ENCODE measurements around the gene JAKMIP1.

Gene JAKMIP1

DNA sequence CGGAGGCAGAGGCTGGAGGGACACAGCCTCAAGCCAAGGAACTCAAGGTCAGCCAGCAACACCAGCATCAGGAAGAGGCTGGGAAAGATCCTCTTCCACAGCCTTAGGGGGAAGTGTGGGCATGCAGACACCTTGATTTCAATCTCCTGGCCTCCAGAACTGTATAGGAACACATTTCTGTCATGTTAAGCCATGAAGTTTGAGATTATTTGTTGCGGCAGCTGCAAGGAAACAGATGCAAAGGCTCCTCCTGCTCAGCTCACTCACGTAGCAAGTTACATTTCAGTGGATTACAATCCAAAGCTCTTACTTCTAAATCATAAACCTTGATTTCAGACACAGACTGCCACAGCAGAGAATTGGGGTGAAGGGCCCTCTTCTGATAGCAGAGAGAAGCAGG is 113.5 kb downstream of the JAKMIP1 start:
- no peak for DNase-seq

DNA sequence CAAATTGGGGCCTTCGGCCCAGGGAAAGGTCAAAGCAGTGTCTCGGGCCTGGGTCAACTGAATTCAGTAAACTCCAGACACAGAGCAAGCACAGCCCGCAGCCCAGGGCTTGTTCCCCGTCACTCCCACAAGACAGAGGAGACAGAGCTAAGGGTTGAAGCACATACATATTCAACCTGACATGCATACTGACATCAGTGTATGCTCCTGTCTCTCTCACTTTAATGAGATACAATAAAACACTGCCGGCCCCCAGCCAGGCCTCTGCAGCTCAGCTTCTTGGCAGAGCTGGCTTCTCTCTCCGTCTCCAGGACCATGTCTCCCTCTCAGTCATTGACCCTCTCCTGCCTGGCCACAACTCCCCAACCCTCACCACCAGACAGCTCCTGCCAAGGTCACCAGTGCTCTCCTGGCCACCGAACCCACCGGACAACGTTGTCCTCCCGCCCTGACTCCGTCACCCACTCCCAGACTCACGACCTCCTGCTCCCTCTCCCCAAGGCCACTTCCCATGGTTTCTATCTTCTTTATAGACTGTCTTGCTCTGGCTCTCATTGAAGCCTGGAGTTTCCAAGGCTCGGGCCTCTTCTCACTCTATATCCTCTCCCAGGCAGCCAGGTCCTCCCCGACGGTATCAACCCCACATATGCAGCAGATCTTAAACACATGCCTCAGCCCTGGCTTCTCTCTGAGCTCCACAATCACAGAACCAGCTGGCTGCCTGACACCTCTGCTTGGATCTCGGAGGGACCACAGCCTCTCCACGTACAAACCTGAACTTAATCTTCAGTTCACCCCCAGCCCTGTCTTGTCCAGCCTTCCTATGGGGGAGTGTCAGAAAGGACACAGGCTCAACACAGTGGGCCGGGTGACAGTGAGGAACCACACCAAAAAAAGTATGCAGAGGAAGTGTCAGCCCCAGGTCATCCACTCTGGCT is 114.4 kb downstream of the JAKMIP1 start:
- no peak for DNase-seq

DNA sequence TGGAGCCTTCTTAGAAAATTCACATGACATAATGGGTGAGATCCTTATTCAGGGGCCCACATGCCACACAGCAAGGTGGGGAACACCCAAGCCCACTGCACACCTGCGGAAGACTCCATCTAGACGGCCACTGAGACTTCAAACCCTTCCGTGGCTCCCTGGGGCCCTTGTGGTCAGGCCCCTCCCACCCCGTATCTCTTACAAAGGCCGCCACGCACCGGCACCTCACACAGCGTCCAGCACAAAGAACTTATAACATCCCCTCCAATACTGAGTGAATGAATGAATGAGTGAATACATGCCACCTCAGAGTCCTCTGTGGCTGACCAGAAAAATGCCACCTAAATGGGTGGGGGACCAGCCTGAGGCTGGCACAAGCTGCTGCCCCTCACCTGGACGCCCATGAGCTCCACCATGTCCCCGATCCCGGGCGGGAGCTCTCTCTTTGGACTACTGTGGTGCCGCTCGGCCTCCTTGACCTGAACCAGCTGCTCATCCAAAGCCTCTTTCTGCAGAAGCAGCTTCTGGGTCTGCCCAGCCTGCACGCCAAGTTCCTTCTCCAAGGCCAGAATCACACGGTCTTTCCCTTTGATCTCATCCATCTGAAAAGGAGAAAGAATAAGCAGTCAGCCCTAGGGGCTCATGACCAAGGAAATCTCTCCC is 115.2 kb downstream of the JAKMIP1 start:
- no peak for DNase-seq

DNA sequence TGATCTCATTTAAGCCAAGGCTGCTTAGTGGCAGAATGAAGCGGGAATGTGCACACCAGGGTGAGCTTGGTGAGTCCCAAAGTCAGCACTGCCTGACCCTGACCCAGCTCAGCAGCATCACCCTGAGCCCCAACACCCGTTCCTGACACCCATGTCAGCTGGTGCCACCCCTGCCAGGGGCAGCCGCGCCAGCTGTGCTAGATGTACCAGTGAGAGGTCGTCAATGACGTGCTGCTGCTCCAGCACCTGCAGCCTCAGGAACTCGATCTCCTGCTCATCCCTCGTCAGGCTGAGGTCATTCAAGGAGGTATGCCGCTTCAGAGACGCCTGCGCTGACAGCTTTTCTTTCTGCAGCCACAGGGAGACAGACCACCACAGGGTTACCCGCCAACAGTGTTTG is 120.4 kb downstream of the JAKMIP1 start:
- DNase-seq: no peak

DNA sequence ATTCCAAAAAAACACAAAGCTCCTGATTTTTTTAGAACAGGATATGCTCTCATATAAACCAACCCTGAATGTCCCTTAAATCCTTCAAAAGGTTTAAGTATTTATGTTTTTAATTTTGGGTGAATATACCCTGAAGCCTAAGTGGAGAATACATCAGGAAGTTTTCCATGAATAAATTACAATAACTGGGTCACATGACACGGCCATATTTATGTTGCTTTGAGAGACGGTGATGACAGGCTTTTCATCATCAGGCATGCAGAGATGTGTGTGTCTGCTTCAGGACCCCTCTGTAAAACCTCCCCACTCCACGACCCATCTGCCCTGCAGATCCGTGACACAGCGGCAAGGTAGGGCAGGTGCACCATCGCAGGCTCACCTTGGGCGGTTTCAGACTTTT is 121.8 kb downstream of the JAKMIP1 start:
- DNase-seq: no peak

DNA sequence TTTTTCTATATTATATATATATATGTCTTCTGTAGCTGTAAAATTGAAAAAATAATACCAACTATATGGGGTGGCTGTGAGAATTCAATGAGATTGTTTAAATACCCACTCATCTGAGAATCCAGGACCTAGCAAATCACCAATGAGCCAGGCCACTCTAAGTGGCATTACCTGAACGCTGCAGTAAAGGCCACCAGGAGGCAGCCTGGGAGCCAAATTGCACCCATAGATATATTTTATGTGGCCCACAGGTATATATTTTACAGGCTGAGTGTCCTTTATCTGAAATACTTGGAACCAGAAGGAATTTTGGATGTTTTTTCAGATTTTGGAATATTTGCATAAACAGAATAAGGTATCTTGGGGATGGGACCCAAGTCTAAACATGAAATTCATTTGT is 124.0 kb downstream of the JAKMIP1 start:
- DNase-seq: no peak

DNA sequence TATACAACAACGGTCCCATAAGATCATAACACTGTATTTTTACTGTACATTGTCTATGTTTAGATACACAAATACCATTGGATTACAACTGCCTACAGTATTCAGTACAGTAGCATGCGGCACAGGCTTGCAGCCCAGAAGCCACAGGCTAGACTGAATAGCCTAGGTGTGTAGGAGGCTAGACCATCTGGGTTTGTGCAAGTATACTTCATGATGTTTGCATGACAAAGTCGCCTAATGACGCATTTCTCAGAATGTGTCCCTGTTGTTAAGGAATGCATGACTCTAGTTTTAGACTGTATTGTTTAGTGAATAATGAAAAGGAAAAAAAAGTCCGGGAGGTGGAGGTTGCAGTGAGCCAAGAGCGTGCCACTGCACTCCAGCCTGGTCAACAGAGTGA is 125.6 kb downstream of the JAKMIP1 start:
- DNase-seq: no peak

DNA sequence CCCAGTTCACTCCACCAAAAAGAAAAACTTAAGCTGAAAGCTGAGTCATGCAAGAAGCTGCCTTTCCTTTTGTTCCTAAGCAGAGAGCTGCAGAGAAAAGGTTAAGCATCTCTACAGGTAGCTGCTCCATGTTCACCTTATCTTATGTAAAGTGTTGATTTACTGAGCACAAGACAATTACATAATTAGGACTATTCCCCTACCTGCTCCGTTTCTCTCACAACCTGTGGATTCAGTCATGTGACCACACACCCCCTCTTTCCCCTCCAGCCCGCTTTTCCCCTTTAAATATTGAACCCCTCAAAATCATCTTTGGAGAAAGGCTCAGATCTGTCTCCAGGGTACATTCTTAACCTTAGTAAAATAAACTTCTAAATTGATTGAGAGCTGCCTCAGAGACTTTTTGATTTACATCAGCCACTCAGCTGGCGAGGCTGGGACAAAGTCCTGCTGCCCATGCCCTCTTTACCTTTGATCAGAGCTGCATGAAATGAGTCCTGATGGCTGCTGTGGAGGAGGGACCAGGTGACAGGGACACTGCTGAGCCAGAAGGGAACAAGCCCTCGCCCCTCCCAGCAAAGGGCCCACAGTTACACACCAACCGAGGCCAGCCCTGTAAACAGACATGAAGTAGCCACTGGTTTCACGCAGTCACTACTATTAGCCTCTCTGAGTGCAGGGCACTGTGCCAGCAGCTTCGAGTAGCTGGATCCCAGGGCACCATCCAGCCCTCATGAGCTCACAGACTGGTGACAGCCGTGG is 128.2 kb downstream of the JAKMIP1 start:
- no peak for DNase-seq

DNA sequence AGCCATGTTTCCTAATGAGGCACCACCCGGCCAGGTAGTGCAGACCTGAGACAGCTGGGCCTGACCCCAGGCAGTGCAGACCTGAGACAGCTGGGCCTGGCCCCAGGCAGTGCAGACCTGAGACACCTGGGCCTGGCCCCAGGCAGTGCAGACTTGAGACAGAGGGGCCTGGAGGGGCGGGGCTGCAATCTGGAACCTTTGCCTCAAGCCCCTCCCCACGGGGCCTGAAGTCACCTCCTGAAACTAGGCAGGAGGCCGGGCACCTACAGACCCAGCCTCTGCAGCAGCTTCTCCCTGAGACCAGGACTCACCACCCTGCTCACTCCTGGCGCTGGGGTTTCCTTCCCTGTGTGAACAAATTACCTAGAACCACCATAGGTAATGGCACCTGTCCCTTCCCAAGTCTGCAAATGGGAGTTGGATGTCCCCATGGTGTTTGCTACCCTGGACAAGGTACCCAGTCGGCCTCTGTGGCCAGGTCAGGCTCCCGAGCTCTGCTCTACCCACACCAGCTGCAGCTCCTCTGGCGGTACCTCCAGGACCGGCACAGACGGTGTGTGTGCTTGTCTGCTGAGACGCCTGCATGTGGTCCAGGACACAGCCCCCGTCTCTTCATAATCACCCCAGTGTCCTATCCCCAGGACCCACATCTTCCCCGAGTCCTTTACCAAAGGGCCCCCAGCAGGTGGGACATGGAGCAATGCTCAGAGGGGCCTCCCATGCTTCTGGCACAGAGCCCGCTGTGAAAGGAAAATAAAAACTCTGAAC is 129.0 kb downstream of the JAKMIP1 start:
- DNase-seq: no peak

DNA sequence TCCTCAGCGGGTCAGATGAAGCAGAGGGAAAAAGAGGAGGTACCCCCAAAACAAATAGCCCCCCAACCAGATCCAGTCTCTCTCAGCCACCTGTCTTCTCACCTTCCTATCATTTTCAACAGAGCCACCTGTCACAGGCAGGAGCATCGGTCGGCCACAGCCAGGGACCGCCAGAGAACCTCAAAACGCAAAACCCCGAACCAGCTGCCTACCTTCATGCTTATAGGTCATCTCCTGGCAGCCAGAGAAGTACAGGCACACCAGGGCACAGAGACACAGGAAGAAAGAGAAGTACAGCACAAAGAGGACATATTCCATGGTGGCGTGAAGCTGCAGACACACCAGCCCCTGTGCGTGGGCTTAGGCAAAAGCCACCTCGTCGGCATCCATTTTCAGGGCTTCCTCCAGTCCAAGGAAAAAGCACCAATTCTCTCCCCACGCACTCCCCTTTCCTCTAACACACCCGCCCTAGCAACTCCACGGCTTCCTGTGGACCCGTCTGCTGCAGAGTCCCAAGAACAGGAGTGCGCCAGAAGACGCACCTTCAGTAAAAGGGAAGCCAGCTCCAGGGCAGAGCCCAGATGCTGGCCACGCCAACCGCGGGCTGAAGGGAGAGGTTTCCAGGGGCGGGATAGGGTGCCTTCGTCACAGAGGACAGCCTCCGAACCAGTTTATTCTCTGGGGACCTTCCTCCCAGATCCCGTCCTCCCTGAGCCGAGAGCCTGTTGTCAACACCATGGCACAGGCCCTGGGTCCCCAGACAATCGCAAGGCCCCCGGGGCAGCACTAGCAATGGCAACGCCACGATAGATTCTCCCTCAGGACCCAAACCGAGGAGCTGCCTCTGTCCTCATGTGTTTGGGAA is 130.3 kb downstream of the JAKMIP1 start:
- DNase-seq: no peak

DNA sequence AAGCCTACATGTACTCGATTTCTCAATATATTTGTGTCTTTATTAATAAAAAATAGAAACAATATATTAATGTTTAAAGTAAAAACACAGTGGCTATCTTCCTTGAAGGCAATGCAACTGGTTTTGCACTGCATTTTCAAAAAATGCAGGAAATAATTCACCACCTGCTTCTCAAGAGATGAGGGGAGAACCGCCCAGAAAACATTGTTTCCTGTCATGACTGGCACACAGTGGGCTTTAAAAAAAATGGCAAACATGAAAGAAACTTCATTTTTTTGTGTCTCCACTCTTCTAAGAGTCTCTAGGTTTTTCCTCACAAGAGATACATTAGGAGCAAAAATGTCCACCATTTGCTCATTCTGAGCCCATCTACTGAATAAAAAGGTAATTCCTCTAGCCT is 131.4 kb downstream of the JAKMIP1 start:
- DNase-seq: no peak

DNA sequence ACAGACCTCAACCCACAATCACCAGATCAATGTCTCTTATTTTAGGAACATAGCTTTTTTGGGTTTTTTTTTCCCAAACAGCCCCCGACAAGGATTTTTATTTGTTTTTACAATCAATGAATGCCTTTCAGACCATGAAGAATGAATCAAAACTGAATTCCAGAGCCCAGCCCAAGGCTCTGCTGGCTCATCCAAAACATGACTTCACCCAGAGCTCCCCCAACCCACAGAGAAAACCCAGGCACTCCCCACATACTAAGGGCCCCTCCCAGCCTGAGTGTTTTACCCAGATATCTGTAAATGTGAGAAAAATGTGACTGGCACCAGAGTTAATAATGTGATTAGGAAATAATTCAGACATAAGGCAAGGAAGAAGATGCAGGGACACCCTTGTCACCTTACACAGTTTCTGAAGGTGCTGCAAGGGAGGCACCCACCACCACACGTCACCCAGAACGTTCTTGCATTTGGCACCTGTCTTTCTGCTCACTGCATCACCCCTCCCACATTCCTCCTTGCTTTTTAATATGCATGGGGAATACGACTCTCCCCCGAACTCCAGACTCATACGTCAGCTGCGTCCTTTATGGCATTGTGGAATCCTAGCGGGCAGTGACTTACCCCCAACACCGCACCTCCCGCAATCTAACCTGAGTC is 134.3 kb downstream of the JAKMIP1 start:
- DNase-seq: no peak

DNA sequence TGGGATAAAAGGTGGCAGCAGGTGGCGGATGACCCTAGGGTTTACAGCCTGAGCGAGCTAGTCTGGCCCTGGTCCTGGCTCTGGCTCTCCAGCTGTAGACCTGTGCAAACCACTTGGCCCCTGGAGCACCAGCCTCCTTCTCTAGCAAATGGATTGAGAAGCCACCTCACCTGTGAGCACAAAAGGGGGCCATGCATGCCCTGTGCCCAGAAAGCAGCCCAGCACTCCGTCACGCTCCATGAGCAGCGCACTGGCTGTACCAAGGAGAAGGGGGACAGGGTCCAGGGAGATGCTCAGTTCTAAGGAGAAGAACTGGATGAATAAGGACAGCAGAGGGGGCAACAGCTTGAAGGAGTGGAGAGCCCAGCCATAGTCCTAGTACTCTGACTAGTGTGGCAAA is 135.2 kb downstream of the JAKMIP1 start:
- DNase-seq: no peak

DNA sequence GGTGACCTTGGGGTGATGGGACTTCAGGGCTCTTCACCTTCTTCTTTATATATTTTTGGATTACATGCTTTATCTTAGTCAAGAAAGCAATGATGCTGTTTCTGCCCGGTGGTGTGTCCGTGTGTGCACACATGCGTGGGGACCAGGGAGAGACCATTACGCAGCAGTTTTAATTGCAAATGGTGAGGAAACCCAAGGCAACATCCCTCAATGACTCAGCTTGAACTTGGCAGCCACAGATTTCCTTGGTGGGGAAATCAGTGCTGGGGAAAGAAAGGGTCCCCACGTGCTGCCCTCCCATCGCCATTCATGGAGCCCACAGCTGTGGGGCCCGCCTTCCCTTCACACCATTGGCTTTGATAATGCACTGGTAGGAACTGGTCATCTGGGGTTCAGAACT is 136.0 kb downstream of the JAKMIP1 start:
- DNase-seq: no peak

DNA sequence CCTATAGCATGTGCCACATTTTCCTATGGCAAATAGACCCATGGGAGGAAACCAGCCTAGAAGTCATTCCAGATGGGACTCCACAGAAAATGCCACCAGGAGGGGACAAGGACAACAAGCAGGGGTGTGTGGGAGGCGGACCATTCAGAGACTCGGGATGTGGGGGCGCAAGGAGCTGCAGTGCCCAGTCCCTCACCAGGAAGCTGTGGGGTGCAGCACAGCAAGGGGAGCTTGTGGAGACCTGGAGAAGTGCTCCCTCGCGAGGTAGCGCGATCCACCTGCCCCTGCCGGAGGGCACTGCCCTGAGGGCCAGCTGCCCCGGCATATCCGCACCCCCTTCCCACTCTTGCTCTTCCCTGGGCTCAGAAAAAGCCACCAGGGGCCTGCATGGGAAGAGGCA is 136.7 kb downstream of the JAKMIP1 start:
- DNase-seq: no peak

DNA sequence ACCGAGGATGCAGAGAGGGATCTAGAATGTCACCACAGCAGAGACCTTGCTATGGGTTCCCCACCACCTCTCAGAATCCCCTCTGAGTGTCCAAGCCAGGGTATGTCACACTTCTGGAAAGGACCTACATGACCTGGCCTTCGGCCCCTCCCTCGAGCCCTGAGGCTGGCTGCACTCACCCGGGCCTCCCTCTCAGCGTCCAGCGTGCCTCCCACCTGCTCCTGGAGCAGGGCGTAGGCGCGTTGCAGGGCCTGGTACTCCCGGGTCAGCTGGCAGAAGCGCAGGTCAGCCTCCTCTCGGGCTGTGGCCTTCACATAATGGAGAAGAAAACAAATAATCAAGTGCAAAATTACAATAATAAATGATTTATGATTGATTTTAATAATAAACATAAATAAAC is 138.2 kb downstream of the JAKMIP1 start:
- DNase-seq: no peak

DNA sequence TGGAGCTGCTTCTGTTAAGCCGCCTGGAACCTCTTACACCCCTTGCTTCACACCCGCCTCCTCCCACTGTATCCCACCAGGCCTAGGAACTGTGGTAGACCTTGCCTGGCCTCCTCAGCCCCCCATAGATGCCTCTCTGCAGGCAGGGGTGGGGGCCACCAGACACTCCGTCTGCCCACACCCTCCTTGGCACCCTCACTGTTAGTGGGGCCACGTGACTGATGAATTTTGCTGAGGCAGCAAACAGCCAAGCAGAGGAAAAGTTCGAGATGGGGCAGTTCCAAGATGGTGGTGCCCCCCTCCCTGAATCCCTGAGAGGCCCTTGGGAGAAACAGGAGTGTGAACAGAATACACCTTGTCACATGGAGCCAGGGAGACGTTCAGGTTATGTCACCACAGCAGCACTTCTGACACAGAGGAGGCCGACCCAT is 141.0 kb downstream of the JAKMIP1 start:
- DNase-seq: no peak

DNA sequence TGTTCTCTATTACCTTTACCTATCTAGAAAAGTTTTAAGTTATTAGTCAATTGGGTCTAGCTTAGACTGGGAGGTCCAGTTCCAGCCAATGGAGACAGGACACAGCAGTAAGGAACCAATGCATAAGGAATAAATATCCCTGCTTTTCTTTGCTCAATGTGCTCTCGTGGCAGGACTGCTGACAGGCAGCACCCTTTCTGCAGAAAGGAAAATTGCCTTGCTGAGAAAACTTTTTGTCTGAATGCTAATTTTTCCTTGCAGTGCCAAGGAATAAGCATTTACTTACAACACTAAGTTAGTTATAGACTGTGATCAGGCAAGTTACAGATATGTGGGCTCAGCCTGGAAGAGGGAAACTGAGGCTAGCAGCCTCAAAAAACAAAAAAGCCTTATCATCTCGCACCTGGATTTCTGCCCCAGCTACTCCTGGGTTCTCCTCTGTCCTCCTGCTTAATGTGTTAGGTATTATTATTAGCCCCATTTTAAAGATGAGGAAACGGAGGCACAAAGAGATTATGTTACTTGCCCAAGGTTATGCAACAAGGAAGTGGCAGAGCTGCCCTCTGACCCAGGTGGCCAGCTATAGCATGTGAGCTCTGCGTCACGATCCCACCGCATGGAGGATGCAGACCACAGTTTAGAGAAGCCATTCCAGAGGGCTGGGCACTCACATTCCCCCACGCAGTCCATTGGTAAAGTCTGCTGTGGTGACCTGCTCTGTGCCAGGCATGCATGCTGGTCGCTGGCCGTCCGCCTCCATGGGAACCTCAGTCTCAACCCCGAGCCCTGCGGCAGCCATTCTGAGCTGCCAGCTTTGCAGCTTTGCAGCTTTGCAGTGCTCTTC is 141.6 kb downstream of the JAKMIP1 start:
- no peak for DNase-seq

DNA sequence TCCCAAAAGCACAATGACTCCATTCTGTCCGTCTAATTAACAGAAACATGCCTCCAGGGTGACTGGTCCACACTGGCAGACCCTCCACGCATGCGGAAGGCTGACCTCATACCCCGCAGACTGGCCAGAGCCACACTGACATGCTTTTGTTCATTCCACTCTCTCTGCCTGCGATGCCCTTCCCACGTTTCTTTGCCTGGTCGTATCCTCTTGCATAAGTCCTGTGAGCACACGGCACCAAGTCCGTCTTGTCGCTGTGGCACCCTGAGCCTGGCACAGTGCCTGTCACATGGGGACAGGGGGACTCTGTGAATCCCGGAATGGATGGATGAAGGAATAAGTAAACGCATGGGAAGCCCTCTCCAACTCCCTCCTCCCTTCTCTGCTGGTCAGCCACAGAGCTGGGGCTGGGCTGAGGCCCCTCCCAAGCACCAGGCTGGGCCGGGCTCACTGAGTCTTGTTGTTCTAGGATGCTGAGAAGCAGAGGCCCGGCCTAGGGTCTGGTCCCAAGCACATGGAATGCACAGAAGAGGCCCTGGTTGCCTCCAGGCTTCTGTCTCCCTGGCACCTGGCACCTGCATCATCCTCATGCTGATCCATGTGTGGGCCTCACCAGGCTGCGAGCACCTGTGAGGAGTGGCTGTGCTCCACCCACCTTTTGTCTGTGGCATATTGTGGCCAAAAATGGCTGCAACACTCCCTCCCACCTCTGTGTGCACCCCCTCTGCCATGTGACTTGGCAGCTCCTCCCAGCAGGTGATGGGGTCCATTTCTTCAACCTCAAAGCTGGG is 143.2 kb downstream of the JAKMIP1 start:
- no peak for DNase-seq

All from NCI-H1048 (cell line).